ENCODE data around the gene GPR161.

GPR161 gene

DNA sequence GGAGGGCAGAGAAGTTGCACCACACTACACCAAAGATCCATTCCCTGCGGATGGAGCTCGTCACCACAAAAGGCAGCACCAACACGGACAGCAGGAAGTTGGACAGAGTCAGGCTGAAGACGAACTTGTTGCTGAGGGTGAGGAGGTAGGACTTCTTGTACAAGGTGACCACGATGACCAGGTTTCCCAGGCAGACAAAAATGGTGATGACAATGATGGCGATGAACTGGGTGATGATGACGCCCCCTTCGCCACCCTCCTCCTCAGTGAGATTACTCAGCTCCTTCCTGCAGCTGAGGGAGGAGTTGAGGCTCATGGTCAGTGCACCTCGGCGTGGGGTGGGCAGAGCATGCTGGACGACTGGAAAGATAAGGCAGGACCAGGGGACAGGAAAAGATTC, 32.2 kb downstream of the GPR161 start:
- no peak overlapping the region for H3K27ac ChIP-seq
- TF ChIP-seq, protein P1, sequence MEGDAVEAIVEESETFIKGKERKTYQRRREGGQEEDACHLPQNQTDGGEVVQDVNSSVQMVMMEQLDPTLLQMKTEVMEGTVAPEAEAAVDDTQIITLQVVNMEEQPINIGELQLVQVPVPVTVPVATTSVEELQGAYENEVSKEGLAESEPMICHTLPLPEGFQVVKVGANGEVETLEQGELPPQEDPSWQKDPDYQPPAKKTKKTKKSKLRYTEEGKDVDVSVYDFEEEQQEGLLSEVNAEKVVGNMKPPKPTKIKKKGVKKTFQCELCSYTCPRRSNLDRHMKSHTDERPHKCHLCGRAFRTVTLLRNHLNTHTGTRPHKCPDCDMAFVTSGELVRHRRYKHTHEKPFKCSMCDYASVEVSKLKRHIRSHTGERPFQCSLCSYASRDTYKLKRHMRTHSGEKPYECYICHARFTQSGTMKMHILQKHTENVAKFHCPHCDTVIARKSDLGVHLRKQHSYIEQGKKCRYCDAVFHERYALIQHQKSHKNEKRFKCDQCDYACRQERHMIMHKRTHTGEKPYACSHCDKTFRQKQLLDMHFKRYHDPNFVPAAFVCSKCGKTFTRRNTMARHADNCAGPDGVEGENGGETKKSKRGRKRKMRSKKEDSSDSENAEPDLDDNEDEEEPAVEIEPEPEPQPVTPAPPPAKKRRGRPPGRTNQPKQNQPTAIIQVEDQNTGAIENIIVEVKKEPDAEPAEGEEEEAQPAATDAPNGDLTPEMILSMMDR (conservative IDR thresholded peaks at IDR 0.05) = no peak
- TF ChIP-seq ZFX (IDR thresholded peaks at IDR 0.05) = no peak

DNA sequence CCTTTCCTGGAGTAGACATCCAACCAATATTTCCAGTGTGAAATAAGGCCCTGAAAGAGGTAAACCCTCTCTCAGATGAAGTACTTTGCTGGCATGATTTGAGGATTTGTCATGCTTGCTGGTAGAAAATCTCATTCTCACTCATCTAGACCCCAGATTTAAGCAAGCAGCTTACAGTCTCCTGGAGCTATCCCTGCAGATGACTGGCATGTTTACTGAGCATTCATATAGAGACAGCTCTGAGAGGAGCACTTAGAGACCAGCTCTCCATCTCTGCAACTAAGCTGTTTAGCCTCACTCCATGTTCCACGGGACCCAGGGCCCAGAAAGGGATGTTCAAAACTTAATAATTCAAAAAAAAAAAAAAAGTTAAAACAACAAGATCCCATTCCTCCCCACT, 34.2 kb downstream of the GPR161 start:
- no peak overlapping the region for H3K27ac ChIP-seq
- no peak for TF ChIP-seq ZFX (IDR thresholded peaks at IDR 0.05)
- TF ChIP-seq, protein P1 (conservative IDR thresholded peaks at IDR 0.05) = no peak

- no peak overlapping the region for H3K27ac ChIP-seq
These were observed 35.4 kb downstream of the GPR161 start for GRCh38 chr1:168101336-168101735.

GRCh38 chr1:168100315-168101002, 36.3 kb downstream of the GPR161 start:
- TF ChIP-seq, protein P1 (conservative IDR thresholded peaks at IDR 0.05) = no peak
- TF ChIP-seq ZFX (IDR thresholded peaks at IDR 0.05) = no peak
- H3K27ac ChIP-seq = no peak overlapping the region

More at GRCh38 chr1:168101336-168101735, 35.4 kb downstream of the GPR161 start:
- TF ChIP-seq, protein P1 (conservative IDR thresholded peaks at IDR 0.05) = no peak
- TF ChIP-seq ZFX (IDR thresholded peaks at IDR 0.05) = no peak

DNA sequence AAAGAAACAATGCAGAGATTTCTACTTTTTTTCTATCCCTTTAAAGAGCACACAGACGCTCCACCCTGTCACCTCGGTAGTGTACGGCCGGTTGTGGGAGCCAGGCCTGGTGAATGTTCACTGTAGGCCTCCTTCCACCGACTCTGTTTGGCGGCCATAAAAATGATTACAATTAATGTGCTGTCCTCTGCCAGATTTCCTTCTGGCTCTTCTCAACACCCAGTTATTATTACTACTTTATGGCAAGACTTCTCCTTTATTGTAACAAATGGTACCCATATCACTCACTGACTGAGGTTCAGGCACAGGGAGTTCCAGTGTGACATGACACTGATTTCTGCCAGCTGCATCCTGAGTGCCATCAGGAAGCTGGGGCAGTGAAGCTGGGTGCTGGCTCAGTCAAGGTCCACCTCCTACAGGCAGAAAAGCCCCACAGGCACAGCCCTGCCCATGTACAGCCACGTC, 37.4 kb downstream of the GPR161 start:
- TF ChIP-seq ZFX (IDR thresholded peaks at IDR 0.05) = no peak
- TF ChIP-seq, protein P1 (conservative IDR thresholded peaks at IDR 0.05) = no peak
- no peak overlapping the region for H3K27ac ChIP-seq

- H3K27ac ChIP-seq = no peak overlapping the region
- TF ChIP-seq, protein P1 (conservative IDR thresholded peaks at IDR 0.05) = no peak
- no peak for TF ChIP-seq ZFX (IDR thresholded peaks at IDR 0.05)
These were observed 38.0 kb downstream of the GPR161 start for GRCh38 chr1:168098534-168099320.

DNA sequence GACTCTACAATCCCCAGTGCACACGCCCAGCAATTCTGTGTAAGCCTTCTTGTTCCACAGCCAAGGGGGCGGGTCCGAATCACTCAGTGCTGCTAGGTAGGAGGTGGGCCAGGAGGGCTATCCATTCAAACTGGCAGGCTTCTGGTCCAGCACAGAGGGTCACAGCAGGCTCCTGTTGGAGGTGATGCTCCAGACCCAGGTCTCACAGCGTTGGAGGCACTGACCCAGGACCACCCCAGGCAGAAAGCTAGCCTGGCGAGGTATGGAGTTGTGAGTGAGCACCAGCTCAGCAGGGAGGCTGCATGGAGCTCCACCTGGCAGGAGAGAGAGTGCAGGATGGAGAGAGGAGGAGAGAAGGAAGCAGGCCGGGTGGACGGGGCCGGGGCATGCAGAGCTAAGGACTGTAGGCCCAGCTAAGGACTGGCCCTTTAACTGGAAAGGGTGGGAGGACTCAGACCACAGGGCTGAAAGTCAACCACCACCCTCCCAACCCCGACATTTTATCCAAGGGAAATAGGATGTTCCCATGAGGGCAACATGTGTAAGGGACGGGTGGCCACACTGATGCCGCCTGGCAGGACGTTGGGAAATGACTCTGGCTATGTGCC, 38.7 kb downstream of the GPR161 start:
- TF ChIP-seq, protein P1 (conservative IDR thresholded peaks at IDR 0.05) = no peak
- TF ChIP-seq ZFX (IDR thresholded peaks at IDR 0.05) = no peak
- no peak overlapping the region for H3K27ac ChIP-seq
